ENCODE measurements around the gene SH3GLB2. TPM values are rescaled to one million over a fixed set of nuclear protein-coding genes. Genes with fewer than 3 reads are reported as not detected.
A peak's percentile ranks its signal among the peaks of the same experiment; 100 is the strongest.
"Not testable (repeated sequence)": the region's sequence is repeated elsewhere in the genome, so short reads cannot be mapped to it uniquely, and the experiment has no call there.

The SH3GLB2 gene
- total RNA-seq, 1 donor from 2014 or later: 90.1 TPM

GRCh38 chr9:129007035-129007765 is 20.9 kb downstream of the SH3GLB2 start:
- TF ChIP-seq CTCF (conservative IDR thresholded peaks at IDR 0.05; ENCODE audit: low read depth, low read length): no peak
- H3K4me3 ChIP-seq (ENCODE audit: low read depth, low read length): no peak overlapping the region
- no peak for DNase-seq (ENCODE audit: low read depth)

- DNase-seq (ENCODE audit: low read depth): no peak
- peak; percentile 92 for TF ChIP-seq CTCF (conservative IDR thresholded peaks at IDR 0.05; ENCODE audit: low read depth, low read length)
- H3K4me3 ChIP-seq (ENCODE audit: low read depth, low read length): no peak overlapping the region
Measured at GRCh38 chr9:129006328-129007034, 21.6 kb downstream of the SH3GLB2 start.

GRCh38 chr9:129005336-129005997 is 22.7 kb downstream of the SH3GLB2 start:
- no peak for DNase-seq (ENCODE audit: low read depth)
- no peak for TF ChIP-seq CTCF (conservative IDR thresholded peaks at IDR 0.05; ENCODE audit: low read depth, low read length)

GRCh38 chr9:129004173-129004572 is 24.0 kb downstream of the SH3GLB2 start:
- DNase-seq (ENCODE audit: low read depth); H3K4me3 ChIP-seq (ENCODE audit: low read depth, low read length): not testable (repeated sequence)

More at GRCh38 chr9:129005336-129005997, 22.7 kb downstream of the SH3GLB2 start:
- H3K4me3 ChIP-seq (ENCODE audit: low read depth, low read length): no peak overlapping the region

- no peak for TF ChIP-seq CTCF (conservative IDR thresholded peaks at IDR 0.05; ENCODE audit: low read depth, low read length)
Measured at GRCh38 chr9:129002992-129003391, 25.1 kb downstream of the SH3GLB2 start.

GRCh38 chr9:129001504-129002325 is 26.4 kb downstream of the SH3GLB2 start:
- DNase-seq (ENCODE audit: low read depth): no peak
- H3K4me3 ChIP-seq (ENCODE audit: low read depth, low read length): no peak overlapping the region
- no peak for TF ChIP-seq CTCF (conservative IDR thresholded peaks at IDR 0.05; ENCODE audit: low read depth, low read length)

More at GRCh38 chr9:129002992-129003391, 25.1 kb downstream of the SH3GLB2 start:
- DNase-seq (ENCODE audit: low read depth): no peak
- H3K4me3 ChIP-seq (ENCODE audit: low read depth, low read length): no peak overlapping the region
